Measurements from ENCODE around the gene PSG11.
"Not testable (repeated sequence)": the region's sequence is repeated elsewhere in the genome, so short reads cannot be mapped to it uniquely, and the experiment has no call there.

GRCh38 chr19:43005841-43006240 lies 20.4 kb downstream of the PSG11 start:
- not testable (repeated sequence) for TF ChIP-seq SP2 (IDR thresholded peaks at IDR 0.05; ENCODE audit: low read length); CTCF (IDR thresholded peaks at IDR 0.05; ENCODE audit: control extremely low read depth in 1 of 3, insufficient read depth in 1 of 3, low read depth in 1 of 3, low read length in 3 of 3); CREB1 (IDR thresholded peaks at IDR 0.05)
